HG03469 (cell line): Measurements from ENCODE around the gene TAAR5.
"Not testable (repeated sequence)": the region's sequence is repeated elsewhere in the genome, so short reads cannot be mapped to it uniquely, and the experiment has no call there.

Experiments used
- ATAC-seq: cut with Tn5 transposase; IDR thresholded peaks from one replicate; pipeline ENCODE4 v1.9.1; 2021; ENCODE audit warnings: mild to moderate bottlenecking, moderate library complexity, moderate number of reproducible peaks; ENCODE audit not compliant: unreplicated experiment

Gene TAAR5, protein sequence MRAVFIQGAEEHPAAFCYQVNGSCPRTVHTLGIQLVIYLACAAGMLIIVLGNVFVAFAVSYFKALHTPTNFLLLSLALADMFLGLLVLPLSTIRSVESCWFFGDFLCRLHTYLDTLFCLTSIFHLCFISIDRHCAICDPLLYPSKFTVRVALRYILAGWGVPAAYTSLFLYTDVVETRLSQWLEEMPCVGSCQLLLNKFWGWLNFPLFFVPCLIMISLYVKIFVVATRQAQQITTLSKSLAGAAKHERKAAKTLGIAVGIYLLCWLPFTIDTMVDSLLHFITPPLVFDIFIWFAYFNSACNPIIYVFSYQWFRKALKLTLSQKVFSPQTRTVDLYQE

DNA sequence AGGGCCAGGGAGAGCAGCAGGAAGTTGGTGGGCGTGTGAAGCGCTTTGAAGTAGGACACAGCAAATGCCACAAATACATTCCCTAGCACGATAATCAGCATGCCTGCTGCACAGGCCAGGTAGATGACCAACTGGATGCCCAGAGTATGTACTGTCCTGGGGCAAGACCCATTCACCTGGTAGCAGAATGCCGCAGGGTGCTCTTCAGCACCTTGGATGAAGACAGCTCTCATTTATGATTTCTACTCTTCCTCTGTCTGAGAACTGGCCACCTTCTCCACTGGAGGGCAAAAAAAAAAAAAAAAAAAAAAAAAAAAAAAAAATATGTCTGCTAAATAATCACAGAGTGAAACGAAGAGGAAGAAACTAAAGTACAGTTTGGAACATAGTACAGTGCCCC, at the start of gene TAAR5:
TSS of gene TAAR5 (minus strand) at position 288 of the 400 bp plus-strand sequence. CDS start at position 233, 55 bp downstream.
- ATAC-seq = no peak

DNA sequence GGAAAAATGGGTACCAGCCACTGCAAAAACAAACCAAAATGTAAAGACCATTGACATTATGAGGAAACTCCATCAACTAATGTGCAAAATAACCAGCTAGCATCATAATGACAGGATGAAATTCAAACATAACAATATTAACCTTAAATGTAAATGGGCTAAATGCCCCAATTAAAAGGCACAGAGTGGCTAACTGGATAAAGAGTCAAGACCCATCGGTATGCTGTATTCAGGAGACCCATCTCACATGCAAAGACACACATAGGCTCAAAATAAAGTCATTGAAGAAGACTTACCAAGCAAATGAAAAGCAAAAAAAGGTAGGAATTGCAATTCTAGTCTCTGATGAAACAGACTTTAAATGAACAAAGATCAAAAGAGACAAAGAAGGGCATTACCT, 47.6 kb upstream of the TAAR5 start:
- not testable (repeated sequence) for ATAC-seq

DNA sequence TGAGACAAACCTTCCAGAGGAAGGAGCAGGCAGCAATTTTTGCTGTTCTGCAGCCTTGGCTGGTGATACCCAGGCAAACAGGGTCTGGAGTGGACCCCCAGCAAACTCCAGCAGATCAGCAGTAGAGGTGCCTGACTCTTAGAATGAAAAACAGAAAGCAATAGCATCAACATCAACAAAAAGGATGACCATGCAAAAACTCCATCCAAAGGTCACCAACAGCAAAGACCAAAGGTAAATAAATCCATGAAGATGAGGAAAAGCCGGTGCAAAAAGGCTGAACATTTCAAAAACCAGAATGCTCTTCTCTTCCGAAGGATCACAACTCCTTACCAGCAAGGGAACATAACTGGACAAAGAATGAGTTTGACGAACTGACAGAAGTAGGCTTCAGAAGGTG, 46.4 kb upstream of the TAAR5 start:
- not testable (repeated sequence) for ATAC-seq

DNA sequence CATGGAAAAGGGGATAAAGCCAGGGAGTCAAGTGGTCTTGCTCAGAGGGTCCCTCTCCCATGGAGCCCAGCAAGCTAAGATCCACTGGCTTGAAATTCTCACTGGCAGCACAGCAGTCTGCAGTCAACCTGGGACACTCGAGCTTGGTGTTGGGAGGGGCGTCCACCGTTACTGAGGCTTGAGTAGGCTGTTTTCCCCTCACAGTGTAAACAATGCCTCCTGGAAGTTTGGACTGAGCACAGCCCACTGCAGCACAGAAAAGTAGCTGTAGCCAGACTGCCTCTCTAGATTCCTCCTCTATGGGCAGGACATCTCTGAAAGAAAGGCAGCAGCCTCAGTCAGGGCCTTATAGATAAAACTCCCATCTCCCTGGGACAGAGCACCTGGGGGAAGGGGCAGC, 45.7 kb upstream of the TAAR5 start:
- ATAC-seq = not testable (repeated sequence)

DNA sequence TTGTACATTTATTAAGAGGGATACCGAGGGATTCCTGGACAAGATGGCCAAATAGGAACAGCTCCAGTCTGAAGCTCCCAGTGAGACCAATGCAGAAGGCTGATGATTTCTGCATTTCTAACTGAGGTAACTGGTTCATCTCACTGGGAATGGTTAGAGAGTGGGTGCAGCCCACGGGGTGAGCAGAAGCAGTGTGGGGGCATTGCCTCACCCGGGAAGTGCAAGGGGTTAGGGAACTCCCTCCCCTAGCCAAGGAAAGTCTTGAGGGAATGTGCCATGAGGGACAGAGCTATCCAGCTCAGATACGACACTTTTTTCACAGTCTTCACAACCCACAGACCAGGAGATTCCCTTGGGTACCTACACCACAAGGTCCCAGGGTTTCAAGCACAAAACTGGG, 45.3 kb upstream of the TAAR5 start:
- no peak for ATAC-seq

DNA sequence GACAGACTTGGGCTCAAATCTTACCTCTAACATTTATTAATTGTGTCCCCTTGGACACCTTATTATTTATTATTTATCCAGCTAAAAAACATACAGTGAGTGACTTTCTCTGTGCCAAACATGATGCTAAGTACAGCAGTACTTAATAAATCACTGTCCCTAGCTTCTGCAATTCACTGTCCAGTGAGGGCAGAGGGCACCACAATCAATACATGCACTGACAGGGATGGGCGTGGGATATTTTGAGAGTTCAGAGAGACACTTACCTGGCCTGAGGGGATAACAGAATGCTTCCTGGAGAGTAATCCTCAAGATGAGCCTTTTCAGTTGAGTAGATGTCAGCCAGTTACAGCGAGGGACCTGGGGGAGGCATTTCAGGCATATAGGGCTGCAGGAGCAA, 43.8 kb upstream of the TAAR5 start:
- ATAC-seq = no peak

DNA sequence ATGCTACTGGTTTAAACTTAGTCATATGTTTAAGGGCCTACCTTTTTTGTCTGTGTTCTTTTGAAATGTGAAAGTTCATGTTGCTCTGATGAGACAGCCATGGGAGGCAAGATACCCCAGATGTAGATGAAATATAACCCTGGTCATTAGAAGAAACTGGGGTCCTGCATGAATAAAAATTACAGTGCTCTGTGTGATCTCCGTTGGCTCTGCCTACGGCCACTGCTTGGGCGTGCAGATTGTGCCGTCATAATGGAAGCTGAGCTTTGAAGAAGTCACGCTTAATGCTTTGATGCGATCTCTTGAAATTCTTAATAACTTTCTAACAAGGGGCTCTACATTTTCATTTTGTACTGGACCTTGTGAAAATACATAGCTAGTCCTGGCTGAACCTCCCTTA, 34.6 kb upstream of the TAAR5 start, which contains the start of gene TAAR2:
TSS of gene TAAR2 (minus strand) at position 101 of the 400 bp plus-strand sequence. CDS start at position 101, 0 bp downstream.
- no peak for ATAC-seq

DNA sequence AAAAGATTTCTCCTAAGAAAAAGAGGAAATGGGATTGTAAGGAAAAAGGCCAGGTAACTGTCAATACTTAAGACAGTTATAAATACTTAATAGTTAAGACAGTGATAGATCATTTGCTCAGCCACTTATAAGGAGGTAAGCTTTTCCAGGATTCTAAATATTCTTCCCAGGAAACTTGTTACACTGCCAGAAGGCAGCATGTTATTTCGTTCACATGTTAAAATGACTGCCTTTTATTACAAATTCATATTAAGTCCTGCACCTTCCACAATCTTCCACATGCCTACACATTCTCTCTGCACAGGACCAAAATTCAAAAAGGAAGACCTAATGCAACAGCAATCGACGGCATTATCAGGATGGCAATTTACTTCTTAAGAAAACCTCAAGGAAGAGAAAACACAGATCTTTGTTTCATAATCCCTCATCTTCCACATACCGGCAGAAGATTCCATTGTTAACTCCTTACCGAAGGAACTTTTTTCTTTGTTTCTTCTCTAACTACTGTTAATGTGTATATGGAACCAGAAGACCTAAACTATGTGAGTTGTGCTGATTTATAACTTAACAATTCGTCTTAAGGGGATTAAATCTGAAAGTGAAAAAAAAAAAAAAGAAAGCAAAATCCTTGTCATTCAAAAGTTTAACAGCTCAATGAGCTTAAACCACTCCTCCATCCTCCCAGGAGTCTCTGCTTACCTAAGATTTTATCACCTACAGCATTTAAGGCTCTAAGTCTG, 33.7 kb upstream of the TAAR5 start:
- no peak for ATAC-seq

DNA sequence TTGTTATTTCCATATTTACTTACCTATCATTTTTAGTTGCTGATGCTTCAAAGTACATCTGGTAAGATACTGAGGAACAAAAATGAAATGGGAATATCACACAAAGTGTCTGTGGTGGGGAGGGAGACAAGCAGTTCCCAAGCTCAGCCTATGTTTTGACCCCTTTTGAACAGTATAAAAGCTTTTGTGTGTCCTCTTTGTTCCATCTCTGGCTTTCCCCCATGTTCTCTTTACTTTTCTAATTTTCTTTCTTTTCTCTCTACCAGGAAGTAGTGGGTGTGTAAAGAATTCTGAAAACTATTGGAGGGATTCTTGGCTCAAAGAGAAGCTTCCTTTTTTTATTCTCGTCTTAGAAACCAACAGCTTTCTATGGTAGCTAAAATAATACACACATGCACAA, 27.1 kb upstream of the TAAR5 start:
- no peak for ATAC-seq

DNA sequence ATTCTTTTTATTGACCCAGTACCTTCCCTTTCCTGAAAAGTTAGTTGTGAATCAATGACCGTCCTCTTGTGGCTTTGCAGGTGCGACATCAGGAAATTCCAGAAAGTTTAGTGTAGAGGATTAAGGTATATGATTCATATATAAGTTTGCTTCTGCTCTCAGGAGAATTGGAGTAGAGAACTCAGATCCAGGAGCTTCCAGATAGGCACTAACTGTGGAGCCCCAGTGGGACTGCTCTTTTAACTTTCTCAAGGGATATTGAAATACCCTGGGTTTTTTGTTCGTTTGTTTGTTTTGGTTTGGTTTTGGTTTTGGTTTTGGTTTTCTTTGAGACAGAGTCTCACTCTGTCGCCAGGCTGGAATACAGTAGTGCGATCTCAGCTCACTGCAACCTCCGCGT, 25.0 kb upstream of the TAAR5 start:
- ATAC-seq = peak; percentile 46

DNA sequence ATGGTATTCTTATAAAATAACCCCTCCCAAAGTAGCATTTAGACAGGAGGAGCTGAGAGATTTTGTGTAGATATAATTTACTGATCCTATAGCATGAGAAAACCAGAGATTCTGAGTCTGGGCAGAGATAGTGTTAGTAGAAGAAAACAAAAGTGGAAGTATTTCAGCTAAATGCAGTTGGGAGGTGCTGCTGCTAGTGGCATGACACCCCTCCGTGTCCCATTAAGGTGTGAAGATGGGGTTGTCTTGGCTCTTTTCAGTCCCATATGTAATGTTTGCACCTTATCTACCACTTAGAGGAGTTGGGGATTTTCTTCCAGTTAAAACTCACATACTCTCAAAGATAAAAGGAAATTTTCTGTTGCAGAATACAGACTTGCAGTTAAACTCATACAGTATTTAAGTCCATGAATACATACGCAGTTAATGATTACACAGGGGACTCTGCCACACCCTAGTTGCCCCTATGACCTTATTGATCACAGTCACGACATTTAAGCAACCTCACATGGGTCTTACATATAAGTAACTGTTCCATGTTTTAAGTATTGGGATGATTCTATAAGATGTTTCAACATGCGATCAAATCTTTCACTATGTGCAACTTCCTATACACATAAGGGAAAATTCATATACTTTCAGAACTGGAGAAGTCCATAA, 23.0 kb upstream of the TAAR5 start:
- ATAC-seq = no peak

DNA sequence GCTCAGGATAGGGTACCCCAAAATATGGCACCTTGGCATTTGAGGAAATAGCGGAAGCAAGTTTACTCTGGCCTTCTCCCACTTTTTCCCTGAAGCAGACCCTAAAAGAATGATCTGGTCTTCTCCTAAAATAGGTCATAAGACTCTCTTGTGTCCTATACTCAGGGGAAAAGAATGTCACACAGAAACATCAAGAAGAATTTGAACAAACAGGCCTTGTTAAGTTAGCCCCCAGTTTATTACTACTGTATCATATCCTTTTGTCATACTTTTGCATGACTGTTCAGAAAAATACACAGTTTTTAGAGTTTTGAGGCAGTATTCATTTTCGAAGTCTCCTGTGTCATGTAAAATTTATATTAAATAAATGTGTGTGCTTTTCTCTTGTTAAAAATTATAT, 22.1 kb upstream of the TAAR5 start:
- no peak for ATAC-seq

DNA sequence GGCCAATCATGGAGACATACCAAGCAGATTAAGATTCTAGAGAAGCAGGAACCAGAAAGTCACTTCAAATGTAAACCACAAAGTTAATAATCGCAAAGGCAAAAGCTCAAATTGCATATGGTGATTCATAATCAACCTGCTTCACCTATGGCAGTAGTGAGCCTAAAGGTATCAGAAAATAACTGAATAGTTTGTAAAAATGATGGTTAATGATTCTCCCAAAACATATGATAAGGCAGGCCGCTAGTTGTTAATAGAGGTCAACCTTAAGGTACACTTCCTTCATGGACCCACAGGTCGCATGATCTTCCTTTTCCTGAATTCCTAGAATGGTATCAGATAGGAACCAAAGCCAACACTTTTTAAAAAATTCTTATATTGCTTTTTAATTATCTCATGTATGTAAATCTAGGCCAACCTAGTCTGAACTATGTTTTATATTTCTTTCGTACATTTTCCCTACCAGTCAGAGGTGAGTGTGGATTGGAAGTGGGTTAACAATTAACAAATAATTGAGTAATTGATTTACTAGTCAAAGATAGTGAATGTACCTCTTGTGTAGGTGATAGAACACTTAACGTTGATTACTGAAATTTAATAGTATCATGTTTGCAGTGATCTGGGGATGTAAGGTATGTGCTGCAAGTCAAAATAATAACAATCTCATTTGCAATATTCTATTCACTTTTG, 18.1 kb upstream of the TAAR5 start:
- no peak for ATAC-seq

DNA sequence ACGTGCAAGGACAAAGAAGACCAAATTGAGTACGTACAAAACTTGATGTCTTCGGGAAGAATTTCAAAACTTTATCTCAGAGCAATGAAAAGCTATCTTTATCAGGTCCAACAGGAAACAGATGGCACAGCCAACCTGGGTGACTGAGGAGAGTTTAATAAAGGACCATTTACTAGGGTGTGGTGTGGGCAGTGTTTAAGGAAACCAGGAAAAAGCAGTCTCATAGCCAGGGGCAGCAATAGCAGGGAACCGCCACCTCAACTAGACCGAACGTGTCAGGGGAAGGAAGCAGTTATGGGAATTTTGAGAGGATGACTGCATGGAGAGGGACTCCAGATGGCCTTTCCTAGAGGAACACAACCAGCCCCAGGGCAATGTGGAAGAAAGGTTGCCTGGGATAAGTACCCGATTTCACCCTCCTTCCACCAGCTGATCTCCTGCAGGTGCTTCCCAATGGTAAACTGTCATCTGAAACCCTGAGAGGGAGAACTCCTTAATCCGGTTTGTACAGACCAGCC, 15.2 kb upstream of the TAAR5 start:
- no peak for ATAC-seq

DNA sequence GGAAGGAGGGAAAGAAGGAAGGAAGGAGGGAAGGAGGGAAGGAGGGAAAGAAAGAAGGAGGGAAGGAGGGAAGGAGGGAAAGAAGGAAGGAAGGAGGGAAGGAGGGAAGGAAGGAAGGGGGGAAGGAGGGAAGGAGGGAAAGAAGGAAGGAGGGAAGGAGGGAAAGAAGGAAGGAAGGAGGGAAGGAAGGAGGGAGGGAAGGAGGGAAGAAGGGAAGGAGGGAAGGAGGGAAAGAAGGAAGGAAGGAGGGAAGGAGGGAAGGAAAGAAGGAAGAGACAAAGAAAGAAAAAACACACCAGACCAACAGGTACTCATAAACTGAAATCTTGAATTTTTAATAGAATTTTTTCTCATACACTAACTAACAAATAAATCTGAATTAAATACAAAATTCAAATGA, 11.4 kb upstream of the TAAR5 start:
- ATAC-seq = not testable (repeated sequence)

DNA sequence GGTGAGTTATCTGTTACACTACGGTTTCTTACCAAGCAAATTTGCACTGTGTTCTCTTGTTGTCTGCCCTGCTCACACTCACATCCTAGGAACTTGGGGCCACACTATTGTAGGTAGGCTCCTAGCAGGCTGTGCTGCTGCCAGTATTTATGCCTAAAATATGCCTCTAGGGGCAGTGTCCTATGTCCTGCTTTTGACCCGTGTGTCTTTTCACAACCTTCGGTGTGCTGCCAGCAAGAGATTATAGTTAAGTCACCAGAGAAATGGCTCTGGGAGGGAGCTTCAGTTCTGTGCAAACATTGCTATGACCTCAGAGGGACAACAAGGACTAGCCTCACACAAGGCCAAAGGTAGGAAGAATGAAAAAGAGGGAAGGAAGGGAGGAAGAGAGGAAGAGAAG, 8.9 kb upstream of the TAAR5 start:
- peak; percentile 67 for ATAC-seq

DNA sequence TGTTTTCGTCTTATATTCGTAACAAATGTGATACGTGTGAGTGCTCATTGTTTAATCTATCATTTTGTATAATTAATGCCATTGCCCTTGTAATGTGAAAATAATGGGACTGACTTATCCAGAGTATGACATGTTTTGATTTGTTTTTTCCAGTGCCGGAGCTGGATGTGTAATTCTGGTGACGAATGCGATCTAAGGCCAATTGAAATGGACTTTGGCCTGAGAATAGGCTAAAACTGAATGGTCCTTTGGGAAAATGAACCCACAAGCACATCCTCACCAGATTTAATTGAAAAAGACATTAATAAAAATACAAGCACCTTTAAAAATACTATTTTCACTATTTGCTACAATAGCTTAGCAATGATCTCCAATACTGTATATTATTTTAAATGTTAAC, 6.7 kb upstream of the TAAR5 start:
- no peak for ATAC-seq

DNA sequence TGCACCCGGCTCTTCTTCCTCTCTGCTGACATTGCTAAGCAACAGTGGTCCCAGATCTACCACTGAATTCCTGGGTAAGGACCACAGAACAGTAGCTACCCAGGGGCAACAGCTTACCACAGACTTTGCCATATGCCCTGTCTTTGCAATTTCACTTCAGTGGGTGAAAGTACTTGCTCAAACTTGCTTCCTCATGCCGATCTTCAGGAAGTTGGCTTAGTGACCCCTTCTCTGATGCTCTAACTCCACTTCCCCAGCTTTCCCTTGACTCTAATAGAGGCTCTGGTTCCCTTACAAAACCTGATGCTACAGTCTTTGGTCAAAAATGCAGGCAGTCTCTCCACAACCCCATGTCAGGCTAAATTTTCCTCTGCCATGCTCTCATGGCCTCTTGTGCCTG, 3.3 kb upstream of the TAAR5 start:
- ATAC-seq = no peak

DNA sequence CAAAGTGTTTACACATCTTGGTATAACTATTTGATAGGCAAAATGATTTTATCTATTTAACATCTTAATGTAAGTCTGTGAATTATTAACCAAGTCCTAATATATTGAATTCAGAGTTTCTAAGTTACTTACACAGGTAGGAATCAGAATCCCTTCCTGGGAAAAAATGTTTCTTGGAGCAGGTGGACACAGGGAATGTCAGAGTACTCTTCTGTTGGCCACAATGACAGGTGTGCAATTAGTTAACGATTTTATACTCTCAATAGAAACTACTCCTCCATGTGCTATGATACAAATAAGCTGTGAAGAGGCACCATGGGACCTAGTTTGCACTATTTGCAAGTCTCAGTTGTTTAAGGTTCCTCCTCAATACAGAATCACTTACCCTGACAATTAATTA, 821 bp upstream of the TAAR5 start:
- ATAC-seq = no peak

DNA sequence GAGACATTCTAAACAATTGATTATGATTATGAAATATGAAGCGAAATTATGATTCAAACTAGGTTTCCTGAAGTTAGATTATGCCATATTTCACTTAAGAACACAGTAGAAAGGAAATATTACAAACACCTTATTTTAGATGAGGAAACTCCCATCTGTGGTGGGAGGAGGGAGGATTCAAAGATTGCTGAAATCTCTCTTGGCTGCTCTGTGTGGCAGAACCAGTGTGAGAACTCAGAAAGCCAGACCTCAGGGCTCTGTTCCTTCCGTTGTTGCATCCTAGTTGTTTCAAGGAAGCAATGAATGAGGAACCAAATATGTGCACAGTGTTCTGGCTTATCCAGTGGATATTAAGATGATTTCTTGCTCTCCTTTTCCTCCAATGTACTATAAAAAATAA, 2.1 kb downstream of the TAAR5 start:
- ATAC-seq = no peak

DNA sequence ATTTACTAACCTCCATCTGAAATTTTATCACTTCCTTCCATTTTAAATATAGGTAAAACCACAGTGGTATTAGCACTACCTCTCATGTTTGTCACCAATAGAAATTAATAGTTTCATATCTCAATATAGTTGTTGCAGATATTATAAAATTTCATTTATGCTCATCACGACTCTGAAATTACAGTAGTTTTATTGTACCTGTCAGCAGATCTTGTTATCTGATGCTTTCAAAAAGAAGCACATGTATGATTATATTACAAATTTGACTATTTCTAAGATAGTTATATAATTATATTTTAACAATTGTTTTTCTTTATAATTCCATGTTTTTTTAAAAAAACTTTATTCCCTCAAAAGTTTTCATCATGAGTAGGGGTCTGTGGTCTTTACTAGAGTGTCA, 4.8 kb downstream of the TAAR5 start:
- no peak for ATAC-seq
